GM20431 (cell line): Measurements from ENCODE around the gene THAP11.

ENCODE experiments used
- in situ Hi-C: fragments of 300-500 bp; cut with MseI, MboI; formaldehyde crosslinking; loops from one replicate; pipeline ENCODE4 v1.15.0; 2020; ENCODE audit warnings: low sequenced_read_pairs; ENCODE audit not compliant: unreplicated experiment

The THAP11 gene

GRCh38 chr16:67881621-67882161, 39.6 kb downstream of the THAP11 start:
- in situ Hi-C loops: no loop called here

- in situ Hi-C loops: no loop called here
Observed at GRCh38 chr16:67882374-67883145, 40.4 kb downstream of the THAP11 start.

- in situ Hi-C loops: no loop called here
Observed at GRCh38 chr16:67883146-67883871, 41.2 kb downstream of the THAP11 start.

- in situ Hi-C loops: no loop called here
Observed at GRCh38 chr16:67883872-67884261, 41.7 kb downstream of the THAP11 start.

DNA sequence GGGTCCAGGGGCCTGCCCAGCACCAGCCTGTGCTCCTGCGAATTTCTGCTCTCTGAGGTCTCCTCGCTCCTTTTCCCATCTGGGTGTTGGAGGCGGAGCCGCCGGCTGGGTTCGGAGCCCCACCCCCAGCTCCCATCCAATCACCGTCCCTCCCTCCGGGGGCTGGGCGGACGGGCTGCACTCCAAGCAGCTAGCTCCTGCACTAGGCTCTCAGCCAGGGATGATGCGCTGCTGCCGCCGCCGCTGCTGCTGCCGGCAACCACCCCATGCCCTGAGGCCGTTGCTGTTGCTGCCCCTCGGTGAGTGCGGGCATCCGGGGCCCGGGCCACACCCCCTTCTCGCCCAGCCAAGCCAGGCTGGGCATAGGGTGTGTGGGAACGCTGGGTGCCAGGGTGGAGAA, 42.6 kb downstream of the THAP11 start, which contains the start of gene NRN1L:
NRN1L (plus strand) TSS at position 202 of the 400 bp plus-strand sequence; CDS start at position 221, 19 bp downstream.
- in situ Hi-C loops: no loop called here

GRCh38 chr16:67885545-67885944, 43.4 kb downstream of the THAP11 start:
- in situ Hi-C loops: no loop called here

GRCh38 chr16:67885976-67886375, 43.9 kb downstream of the THAP11 start:
- in situ Hi-C loops: no loop called here

DNA sequence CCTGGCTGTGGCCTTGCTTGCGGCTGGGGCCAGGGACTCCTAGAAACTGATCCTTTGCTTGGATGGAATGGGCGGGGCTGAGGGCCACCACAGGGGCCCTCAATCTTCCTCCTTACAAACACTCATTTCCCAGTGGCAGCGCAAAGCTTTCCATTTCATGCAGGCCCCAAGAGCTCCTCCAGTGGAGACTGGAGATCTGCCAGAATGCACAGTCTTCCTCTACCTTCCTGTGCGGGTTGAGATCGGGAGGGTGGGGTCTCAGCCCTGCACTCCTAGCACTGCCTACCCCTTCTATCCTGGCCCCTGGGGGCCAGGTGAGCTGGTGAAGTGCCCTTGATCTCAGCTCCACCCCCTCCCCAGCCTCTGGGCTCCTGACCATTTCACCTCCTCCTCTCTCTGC, 44.3 kb downstream of the THAP11 start:
- in situ Hi-C loops: no loop called here

DNA sequence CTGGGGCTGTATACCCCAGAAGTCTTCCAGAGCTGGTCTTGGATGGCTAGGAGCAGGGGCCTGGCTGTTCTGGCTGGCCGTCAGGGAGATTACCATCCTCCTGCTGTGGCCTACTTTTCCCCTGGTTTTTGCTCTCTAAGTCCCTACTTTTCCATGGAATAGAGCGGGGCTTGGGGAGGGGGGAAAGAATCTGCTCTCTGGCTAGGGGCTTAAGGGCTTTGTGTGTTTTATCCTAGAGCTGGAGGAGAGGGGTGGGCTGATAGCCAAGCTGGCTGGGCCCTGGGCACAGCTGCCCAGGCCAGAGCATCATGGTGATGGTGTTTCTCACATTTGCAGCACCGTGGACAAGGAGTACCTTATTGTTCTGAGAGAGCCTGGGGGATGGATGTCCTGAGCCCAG, 46.2 kb downstream of the THAP11 start:
- in situ Hi-C loops: no loop called here

- in situ Hi-C loops: no loop called here
Observed at GRCh38 chr16:67892375-67892774, 50.3 kb downstream of the THAP11 start.

GRCh38 chr16:67892899-67893742, 51.0 kb downstream of the THAP11 start, which contains the start of gene PSKH1:
PSKH1 (plus strand) TSS chr16:67893254; CDS start chr16:67908750, 15,496 bp downstream.
- in situ Hi-C loops: no loop called here
